PC-9 (cell line): ENCODE results near the gene CSNK1G2. TPM values are rescaled to one million over a fixed set of nuclear protein-coding genes. Genes with fewer than 3 reads are reported as not detected.

ENCODE experiments used
- BruUV-seq: library from RNA; stranded (reverse); fragments of 400-500 nt; replicated peaks from 2 replicates; lab custom pipeline; 2021; lab: Mats Ljungman, UMichigan
- CTCF ChIA-PET: fragments of 300-600 bp; sonication (Branson Sonifier 250); formaldehyde crosslinking; loops from one replicate; lab custom pipeline; 2022; ENCODE audit warnings: antibody characterized with exemption; lab: Charles Lee
- POLR2A ChIA-PET: fragments of 300-600 bp; sonication (Branson Sonifier 250); formaldehyde crosslinking; loops from one replicate; lab custom pipeline; 2022; ENCODE audit warnings: antibody characterized with exemption; ENCODE audit not compliant: unreplicated experiment; lab: Charles Lee
- DNase-seq, 2 experiments: peaks; one replicate each; pipeline versions ENCODE4 v3.0.0 to v3.0.0-alpha.2; 2015 to 2022; ENCODE audit warnings: mixed read lengths in 1 of 2
- H2AFZ ChIP-seq: fragments of 200-600 bp; sonication (generic); 2 replicates; pipeline ENCODE4 v1.8.1; 2017; ENCODE audit warnings: antibody characterized with exemption
- H3F3A ChIP-seq: fragments of 200-600 bp; sonication (generic); 2 replicates; pipeline ENCODE4 v1.8.1; 2017; ENCODE audit warnings: antibody characterized with exemption, mild to moderate bottlenecking, low read depth; ENCODE audit not compliant: insufficient read depth
- H3K27ac ChIP-seq: fragments of 200-600 bp; sonication (generic); 2 replicates; pipeline ENCODE4 v1.6.1; 2016; ENCODE audit warnings: mixed run types
- H3K27me3 ChIP-seq: fragments of 200-600 bp; sonication (generic); 2 replicates; pipeline ENCODE4 v1.6.1; 2016; ENCODE audit warnings: low read depth, mixed run types; ENCODE audit not compliant: insufficient read depth
- H3K36me3 ChIP-seq: fragments of 200-600 bp; sonication (generic); 2 replicates; pipeline ENCODE4 v1.6.1; 2016; ENCODE audit warnings: low read depth, mixed run types
- H3K4me1 ChIP-seq: fragments of 200-600 bp; sonication (generic); replicated peaks from 2 replicates; pipeline ENCODE4 v1.6.1; 2016; ENCODE audit warnings: mixed run types; ENCODE audit not compliant: insufficient read depth
- H3K4me2 ChIP-seq: fragments of 200-600 bp; sonication (generic); 2 replicates; pipeline ENCODE4 v1.6.1; 2017; ENCODE audit warnings: mixed run types
- H3K4me3 ChIP-seq: fragments of 200-600 bp; sonication (generic); 2 replicates; pipeline ENCODE4 v1.6.1; 2016; ENCODE audit warnings: mixed run types
- H3K79me2 ChIP-seq: fragments of 200-600 bp; sonication (generic); 2 replicates; pipeline ENCODE4 v1.6.1; 2017; ENCODE audit warnings: low read depth, mixed run types
- H3K9me2 ChIP-seq: fragments of 200-600 bp; sonication (generic); 2 replicates; pipeline ENCODE4 v1.8.1; 2017; ENCODE audit warnings: mild to moderate bottlenecking; ENCODE audit not compliant: insufficient read depth
- H3K9me3 ChIP-seq: fragments of 200-600 bp; sonication (generic); 2 replicates; pipeline ENCODE4 v1.8.1; 2016; ENCODE audit warnings: low read depth; ENCODE audit not compliant: insufficient read depth
- H4K20me1 ChIP-seq: fragments of 200-600 bp; sonication (generic); 2 replicates; pipeline ENCODE4 v1.8.1; 2017; ENCODE audit not compliant: insufficient read depth
- CTCF ChIP-seq: fragments of 200-600 bp; sonication (generic); conservative IDR thresholded peaks from 2 replicates; pipeline ENCODE4 v1.6.1; 2017; ENCODE audit warnings: mixed run types, antibody characterized with exemption, mild to moderate bottlenecking, moderate library complexity
- EZH2 ChIP-seq: fragments of 200-600 bp; sonication (generic); IDR thresholded peaks from 2 replicates; pipeline ENCODE4 v1.8.0; 2017; ENCODE audit warnings: antibody characterized with exemption, low read depth
- intact Hi-C: fragments of 100-400 bp; cut with micrococcal nuclease; formaldehyde crosslinking; loops from one replicate; pipeline ENCODE4 v1.10.0; 2022; ENCODE audit not compliant: unreplicated experiment
- total RNA-seq: library from RNA; stranded (reverse); gene quantifications from 2 replicates; pipeline ENCODE4 v1.2.3, GENCODE V29; 2021

CSNK1G2 gene
- total RNA-seq, 1 experiment from 2014 or later: 58.2 TPM

GRCh38 chr19:1950640-1951039, 9.7 kb downstream of the CSNK1G2 start:
- H3K4me1 ChIP-seq: no peaks in the 10 kb centered on the region
- no peaks in the 10 kb centered on the region for H3K36me3 ChIP-seq
- ChIA-PET POLR2A (no interaction called here), CTCF (no interaction called here)
- no peaks in the 10 kb centered on the region for H3K9me3 ChIP-seq
- no peak overlapping the region for H2AFZ ChIP-seq
- H3K79me2 ChIP-seq: peaks cover 35% of the 10 kb centered on the region
- peaks cover 21% of the 10 kb centered on the region for H4K20me1 ChIP-seq
- no peaks in the 10 kb centered on the region for H3F3A ChIP-seq
- DNase-seq: no peak
- H3K27me3 ChIP-seq: no peaks in the 10 kb centered on the region
- intact Hi-C loops: no loop called here
- H3K4me2 ChIP-seq: no peak overlapping the region
- BruUV-seq: no TSS peak
- H3K4me3 ChIP-seq: no peak overlapping the region
- TF ChIP-seq EZH2 (no peak), CTCF (no peak)
- H3K9me2 ChIP-seq: no peaks in the 10 kb centered on the region
- H3K27ac ChIP-seq: no peak overlapping the region

GRCh38 chr19:1952635-1953034, 11.7 kb downstream of the CSNK1G2 start:
- Histone ChIP-seq H3K9me3 (no peaks in the 10 kb centered on the region), H3K4me3 (no peak overlapping the region), H3K79me2 (peaks cover 21% of the 10 kb centered on the region; the same call in 1 of the 2 replicates), H3F3A (no peaks in the 10 kb centered on the region), H2AFZ (no peak overlapping the region), H3K4me1 (no peaks in the 10 kb centered on the region), H3K27me3 (no peaks in the 10 kb centered on the region), H3K9me2 (no peaks in the 10 kb centered on the region), H4K20me1 (peaks cover 11% of the 10 kb centered on the region), H3K27ac (no peak overlapping the region), H3K36me3 (no peaks in the 10 kb centered on the region), H3K4me2 (no peak overlapping the region)
- intact Hi-C loops: no loop called here
- CTCF ChIA-PET: no interaction called here
- no peak for DNase-seq
- no peak for TF ChIP-seq CTCF
- POLR2A ChIA-PET: no interaction called here
- no TSS peak for BruUV-seq

GRCh38 chr19:1953037-1953436, 12.1 kb downstream of the CSNK1G2 start:
- TF ChIP-seq EZH2 (no peak), CTCF (no peak)
- DNase-seq: no peak
- POLR2A ChIA-PET: no interaction called here
- no peaks in the 10 kb centered on the region for H3K4me1 ChIP-seq
- no peaks in the 10 kb centered on the region for H3K9me3 ChIP-seq
- CTCF ChIA-PET: no interaction called here
- no peak overlapping the region for H3K27ac ChIP-seq
- H4K20me1 ChIP-seq: peaks cover 11% of the 10 kb centered on the region
- no peaks in the 10 kb centered on the region for H3K27me3 ChIP-seq
- no peaks in the 10 kb centered on the region for H3K36me3 ChIP-seq
- no peaks in the 10 kb centered on the region for H3K9me2 ChIP-seq
- H3K4me2 ChIP-seq: no peak overlapping the region
- no peak overlapping the region for H2AFZ ChIP-seq
- BruUV-seq: no TSS peak
- peaks cover 21% of the 10 kb centered on the region; the same call in 1 of the 2 replicates for H3K79me2 ChIP-seq
- intact Hi-C loops: no loop called here
- no peaks in the 10 kb centered on the region for H3F3A ChIP-seq
- H3K4me3 ChIP-seq: no peak overlapping the region
